ENCODE data around the gene LARGE1.

DNA sequence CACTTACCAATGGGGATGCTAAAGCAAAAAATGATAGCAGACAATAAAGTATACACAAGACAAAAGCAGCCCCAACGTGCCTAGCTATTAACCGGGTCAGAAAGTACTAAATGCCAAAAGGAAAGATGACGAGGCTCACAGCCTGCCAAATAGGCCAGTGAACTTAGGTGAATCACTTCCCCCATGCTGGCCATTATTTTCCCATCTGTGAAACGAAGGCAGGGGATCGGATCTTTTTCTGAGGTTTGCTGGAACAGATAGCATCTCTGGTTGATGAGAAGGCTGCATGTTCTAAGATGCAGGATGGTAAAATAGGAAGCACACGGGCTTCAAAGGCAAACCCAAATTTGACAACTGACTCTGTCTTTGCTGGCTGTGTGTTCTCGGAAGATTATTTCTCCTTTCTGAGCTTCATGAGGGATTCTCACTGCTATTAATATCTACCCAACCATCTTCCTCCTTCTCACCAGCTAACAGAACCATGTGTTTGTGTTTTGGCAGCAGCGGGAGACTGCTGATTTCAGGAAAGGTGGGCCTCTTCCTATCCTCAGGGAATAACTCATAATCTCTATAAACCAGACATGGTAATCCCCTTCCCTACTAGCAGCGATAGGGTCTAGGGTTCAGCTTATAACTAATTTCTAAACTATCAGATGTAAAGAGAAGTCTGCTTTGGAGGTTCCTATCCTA, 390.7 kb downstream of the LARGE1 start:
- TF ChIP-seq, protein P1, sequence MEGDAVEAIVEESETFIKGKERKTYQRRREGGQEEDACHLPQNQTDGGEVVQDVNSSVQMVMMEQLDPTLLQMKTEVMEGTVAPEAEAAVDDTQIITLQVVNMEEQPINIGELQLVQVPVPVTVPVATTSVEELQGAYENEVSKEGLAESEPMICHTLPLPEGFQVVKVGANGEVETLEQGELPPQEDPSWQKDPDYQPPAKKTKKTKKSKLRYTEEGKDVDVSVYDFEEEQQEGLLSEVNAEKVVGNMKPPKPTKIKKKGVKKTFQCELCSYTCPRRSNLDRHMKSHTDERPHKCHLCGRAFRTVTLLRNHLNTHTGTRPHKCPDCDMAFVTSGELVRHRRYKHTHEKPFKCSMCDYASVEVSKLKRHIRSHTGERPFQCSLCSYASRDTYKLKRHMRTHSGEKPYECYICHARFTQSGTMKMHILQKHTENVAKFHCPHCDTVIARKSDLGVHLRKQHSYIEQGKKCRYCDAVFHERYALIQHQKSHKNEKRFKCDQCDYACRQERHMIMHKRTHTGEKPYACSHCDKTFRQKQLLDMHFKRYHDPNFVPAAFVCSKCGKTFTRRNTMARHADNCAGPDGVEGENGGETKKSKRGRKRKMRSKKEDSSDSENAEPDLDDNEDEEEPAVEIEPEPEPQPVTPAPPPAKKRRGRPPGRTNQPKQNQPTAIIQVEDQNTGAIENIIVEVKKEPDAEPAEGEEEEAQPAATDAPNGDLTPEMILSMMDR (conservative IDR thresholded peaks at IDR 0.05 in 1 of 2, IDR thresholded peaks at IDR 0.05 in 1 of 2; ENCODE audit: low read depth in 1 of 2, low read length in 2 of 2) = no peak
- TF ChIP-seq EZH2 (IDR thresholded peaks at IDR 0.05; ENCODE audit: low read length, missing control alignments) = no peak

Measured in fibroblast of lung (primary cell).